Gastroesophageal sphincter (tissue), 3 donors: Measurements from ENCODE around the gene NRF1.

Experiments used
- CTCF ChIP-seq, 4 experiments: fragments of 200-600 bp in 2 of 4; fragments of 450-650 bp in 2 of 4; sonication (generic) in 1 of 4; IDR thresholded peaks; one replicate each; pipeline ENCODE4 v1.5.1; 2017 to 2019; ENCODE audit warnings: antibody characterized with exemption in 4 of 4, mild to moderate bottlenecking in 2 of 4, moderate library complexity in 2 of 4
- EP300 ChIP-seq: sonication (generic); formaldehyde crosslinking; IDR thresholded peaks from one replicate; pipeline ENCODE4 v1.6.1; 2017; ENCODE audit warnings: antibody characterized with exemption, mild to moderate bottlenecking
- POLR2A ChIP-seq, 2 donors: fragments of 450-650 bp; IDR thresholded peaks; one replicate each; pipeline ENCODE4 v1.6.1; 2017; ENCODE audit warnings: antibody characterized with exemption in 2 of 2, mild to moderate bottlenecking in 2 of 2, moderate library complexity in 1 of 2
- POLR2AphosphoS5 ChIP-seq: sonication (generic); formaldehyde crosslinking; IDR thresholded peaks from one replicate; pipeline ENCODE4 v1.6.1; 2017; ENCODE audit warnings: antibody characterized with exemption

GRCh38 chr7:129734400-129734799 is 122.9 kb downstream of the NRF1 start:
- TF ChIP-seq CTCF (IDR thresholded peaks at IDR 0.05) (no peak), POLR2AphosphoS5 (no peak), EP300 (no peak), POLR2A (IDR thresholded peaks at IDR 0.05) (no peak)
